Measurements from ENCODE around the gene KCNQ1OT1.
"Not testable (repeated sequence)": the region's sequence is repeated elsewhere in the genome, so short reads cannot be mapped to it uniquely, and the experiment has no call there.

The KCNQ1OT1 gene

DNA sequence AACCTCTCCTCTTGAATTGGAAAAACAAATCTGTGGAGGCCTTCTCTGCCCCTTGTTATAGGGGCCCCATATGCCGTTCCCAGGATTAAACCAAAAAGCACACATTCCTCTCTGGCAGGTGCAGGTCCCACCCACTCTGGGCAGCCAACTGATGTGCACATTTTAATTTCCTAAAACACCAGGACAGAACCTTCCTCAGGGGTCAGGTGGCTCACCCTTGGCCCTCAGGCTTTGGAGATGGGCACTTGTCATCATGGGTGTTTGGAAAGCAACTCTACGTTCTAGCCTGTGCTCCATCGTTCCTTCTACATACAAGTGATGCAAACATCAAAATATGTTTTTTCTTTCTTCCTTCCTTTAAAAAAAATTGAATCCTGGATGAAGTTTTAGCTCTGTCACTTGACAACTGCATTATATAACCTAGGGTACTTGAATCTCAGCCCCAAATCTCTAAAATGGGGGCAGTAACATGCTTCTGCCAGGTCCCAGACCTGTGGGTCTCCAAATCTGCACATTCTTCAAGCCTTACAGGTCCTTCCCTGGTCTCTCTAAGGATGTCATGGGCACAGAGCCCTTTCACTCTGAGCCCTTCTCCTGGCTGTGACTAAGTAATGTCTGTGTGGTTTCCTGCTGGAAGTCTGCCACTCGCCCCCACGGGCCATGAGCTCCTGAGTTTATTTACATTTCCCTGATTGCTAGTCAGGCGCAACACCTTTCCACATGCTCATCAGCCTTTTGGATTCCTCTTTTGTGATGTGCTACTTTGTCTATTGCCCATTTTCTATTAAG lies 43.8 kb downstream of the KCNQ1OT1 start:
- no peak for DNase-seq (ENCODE audit: insufficient read length, low spot score)
- no peak for FAIRE-seq

DNA sequence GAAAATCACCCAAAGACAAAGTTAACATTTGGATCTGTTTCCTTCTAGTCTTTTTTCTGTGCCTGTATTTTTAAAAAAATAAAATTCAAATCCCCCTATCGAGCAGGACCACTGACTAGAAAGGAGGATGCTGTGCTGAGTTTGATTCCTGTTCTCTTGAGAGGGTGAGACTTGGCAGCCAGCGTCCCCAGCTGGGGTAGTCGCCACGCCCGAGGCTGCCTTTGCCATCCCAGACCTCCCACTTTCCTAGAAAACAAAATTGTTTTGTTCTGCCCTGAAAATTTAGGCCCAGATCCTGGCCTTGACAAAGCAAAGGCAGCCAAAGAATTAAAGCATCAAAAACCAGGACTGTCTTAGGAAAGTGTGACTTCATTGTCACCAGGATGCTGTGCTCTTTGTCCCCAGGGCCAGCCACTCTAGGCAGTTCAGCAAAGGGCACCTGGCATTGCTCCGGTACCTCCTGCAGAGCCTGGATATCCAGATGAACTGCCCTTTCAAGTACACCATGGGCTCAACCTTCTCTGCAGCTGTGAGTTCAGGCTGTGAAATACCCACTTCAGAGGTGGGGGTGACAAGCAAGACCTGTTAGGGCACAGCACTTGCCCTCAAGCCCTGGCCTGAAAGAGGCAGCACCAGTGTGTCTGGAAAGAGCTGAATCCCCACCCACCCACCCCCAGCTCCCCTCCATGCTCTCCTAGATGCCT lies 44.6 kb downstream of the KCNQ1OT1 start:
- FAIRE-seq (no peak), DNase-seq (ENCODE audit: insufficient read length, low spot score) (no peak)

DNA sequence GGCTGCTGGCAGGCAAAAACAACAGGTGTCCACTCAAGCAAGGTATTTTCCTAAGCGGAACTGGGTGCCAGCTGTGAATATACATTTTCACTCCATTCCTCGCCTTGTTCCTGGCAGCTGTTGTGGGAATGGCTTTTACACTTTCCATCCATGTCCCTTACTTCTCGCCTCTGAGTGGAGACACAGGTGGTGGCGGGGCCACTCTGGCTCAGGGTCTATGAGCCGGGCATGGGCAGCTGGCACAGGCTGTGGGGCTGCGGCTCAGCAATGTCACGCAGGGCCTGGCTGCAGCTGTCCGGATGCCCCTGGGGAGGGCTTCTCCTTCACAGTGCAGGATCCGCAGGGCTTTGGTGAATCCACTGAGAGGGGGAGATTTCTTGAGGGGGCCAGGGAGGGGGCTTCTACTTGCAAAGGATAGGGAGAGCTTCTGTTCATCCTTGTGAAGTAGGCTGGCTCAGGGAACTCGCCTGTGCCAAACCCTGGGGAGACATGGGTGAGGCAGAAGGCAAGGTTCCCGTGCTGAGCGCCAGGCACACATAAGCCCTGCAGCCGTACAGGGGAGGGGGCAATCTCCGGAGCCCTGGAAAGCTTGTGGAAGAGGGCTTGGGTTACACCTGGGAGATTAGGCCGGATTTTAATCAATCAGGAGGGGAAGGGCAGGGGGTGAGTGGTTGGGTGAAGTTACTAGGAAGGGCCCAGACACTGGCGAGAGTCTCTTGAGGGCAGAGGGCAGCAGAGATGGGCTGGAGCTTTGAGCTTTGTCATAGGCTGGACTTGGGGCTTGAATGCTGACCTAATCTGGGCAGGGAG lies 45.7 kb downstream of the KCNQ1OT1 start:
- DNase-seq (ENCODE audit: insufficient read length, low spot score) = no peak
- no peak for FAIRE-seq

- FAIRE-seq = no peak
- no peak for DNase-seq (ENCODE audit: insufficient read length, low spot score)
These were observed 46.6 kb downstream of the KCNQ1OT1 start for GRCh38 chr11:2653198-2653551.

DNA sequence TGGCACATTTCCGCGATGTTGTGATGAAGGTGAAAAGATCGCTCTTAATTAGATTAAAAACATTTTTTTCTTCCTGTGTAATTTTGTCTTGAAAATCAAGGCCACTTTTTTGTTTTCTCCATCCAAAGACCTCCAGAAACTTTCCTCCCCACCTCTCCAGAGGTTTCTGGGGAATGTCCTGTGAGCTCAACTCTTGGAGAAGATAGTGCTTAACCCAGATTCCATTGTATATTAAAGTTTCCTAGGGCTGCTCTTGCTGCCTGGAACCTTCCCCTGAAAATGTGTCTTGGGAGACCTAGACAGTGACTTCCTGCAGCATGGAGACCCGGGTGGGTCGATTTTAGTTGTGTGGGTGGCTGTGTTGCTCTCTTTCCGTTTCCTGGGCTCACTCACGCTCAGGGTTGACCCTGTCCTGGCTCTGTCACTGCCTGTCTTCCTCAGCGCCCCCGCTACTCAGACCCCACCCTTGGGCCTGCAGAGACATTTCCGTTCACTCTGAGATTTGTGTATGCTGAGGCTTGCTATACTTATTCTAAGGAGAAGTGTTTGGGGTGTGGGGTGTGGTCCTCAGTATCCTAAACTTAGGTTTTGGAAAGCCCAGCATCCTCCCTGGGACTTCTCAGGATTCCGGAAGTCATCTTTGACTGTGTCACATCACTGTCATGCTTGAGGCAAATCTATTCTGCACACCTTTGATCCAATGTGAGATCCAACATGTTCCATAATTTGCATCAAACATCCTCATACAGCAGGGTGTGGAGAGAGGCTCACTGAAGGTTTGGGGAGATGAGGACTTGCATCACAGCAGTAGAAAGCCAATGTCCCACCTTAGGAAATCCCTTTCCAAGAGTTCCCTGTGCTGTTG lies 47.2 kb downstream of the KCNQ1OT1 start:
- no peak for DNase-seq (ENCODE audit: insufficient read length, low spot score)
- FAIRE-seq = no peak

- DNase-seq (ENCODE audit: insufficient read length, low spot score) (no peak), FAIRE-seq (no peak)
These were observed 47.9 kb downstream of the KCNQ1OT1 start for GRCh38 chr11:2651826-2652271.

DNA sequence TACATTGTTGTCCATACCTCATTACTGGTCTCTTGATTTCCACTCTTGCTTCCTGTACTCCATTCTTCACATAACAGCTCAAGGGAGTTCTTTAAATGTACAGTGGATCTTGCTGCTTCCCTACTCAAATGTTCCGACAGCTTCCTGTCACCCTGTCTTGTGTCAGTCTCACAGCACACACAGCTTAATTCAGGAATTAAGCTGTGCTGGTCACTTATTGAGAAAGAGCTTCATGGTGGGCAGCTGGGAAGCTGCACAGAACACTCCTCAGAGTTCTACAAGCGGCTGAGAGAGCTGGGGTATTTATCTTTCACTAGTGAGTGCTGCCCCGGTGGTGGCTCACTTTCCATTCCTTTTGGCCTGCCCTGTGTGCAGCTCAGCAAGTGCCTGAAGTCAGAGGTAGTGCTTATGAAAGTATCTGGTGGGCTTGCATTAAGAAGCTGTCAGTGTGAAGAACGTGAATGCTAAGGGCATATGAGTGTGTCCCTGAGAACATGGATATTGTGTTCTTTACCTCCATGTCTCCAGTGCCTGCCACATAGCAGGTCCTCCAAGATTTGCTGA lies 48.7 kb downstream of the KCNQ1OT1 start:
- DNase-seq (ENCODE audit: insufficient read length, low spot score) (no peak), FAIRE-seq (no peak)

GRCh38 chr11:2650343-2650867 lies 49.4 kb downstream of the KCNQ1OT1 start:
- FAIRE-seq (no peak), DNase-seq (ENCODE audit: insufficient read length, low spot score) (no peak)

GRCh38 chr11:2649848-2650247 lies 49.9 kb downstream of the KCNQ1OT1 start:
- FAIRE-seq (no peak), DNase-seq (ENCODE audit: insufficient read length, low spot score) (no peak)

GRCh38 chr11:2649400-2649799 lies 50.4 kb downstream of the KCNQ1OT1 start:
- no peak for FAIRE-seq
- DNase-seq (ENCODE audit: insufficient read length, low spot score) = no peak

GRCh38 chr11:2647953-2648352 lies 51.8 kb downstream of the KCNQ1OT1 start:
- FAIRE-seq = no peak
- DNase-seq (ENCODE audit: insufficient read length, low spot score) = no peak

DNA sequence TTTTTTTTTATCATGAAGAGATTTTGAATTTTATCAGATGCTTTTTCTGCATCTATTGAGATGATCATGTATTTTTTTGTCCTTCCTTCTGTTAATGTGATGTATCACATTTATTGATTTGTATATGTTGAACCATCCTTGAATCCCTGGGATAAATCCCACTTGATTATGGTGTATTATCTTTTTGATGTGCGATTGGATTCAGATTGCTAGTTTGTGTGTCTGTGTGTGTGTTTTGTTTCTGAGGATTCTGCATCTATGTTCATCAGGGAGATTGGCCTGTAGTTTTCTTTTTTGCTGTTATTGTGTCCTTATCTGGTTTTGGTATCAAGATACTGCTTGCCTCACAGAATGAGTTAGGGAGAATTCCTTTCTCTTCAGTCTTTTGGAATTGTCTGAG lies 52.6 kb downstream of the KCNQ1OT1 start:
- FAIRE-seq = no peak
- DNase-seq (ENCODE audit: insufficient read length, low spot score) = no peak

GRCh38 chr11:2645779-2646118 lies 54.0 kb downstream of the KCNQ1OT1 start:
- FAIRE-seq = no peak

GRCh38 chr11:2644844-2645778 lies 54.7 kb downstream of the KCNQ1OT1 start:
- DNase-seq (ENCODE audit: insufficient read length, low spot score) = no peak
- FAIRE-seq = no peak

More at GRCh38 chr11:2645779-2646118, 54.0 kb downstream of the KCNQ1OT1 start:
- DNase-seq (ENCODE audit: insufficient read length, low spot score) = no peak

GRCh38 chr11:2643746-2644145 lies 56.0 kb downstream of the KCNQ1OT1 start:
- DNase-seq (ENCODE audit: insufficient read length, low spot score) (no peak), FAIRE-seq (no peak)

DNA sequence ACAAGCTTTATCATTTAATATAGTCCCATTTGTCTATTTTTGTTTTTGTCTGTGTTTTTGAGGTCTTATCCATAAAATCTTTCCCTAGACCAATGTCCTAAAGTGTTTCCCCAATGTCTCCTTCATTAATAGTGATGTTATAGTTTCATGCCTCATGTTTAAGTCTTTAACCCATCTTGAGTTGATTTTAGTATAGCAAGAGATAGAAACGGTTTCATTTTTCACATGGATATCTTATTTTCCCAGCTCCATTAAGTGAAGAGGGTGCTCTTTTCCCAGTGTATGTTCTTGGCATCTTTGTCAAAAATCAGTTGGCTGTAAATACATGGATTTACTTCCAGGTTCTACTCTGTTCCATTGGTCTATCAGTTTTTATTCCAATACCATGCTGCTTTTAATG lies 58.2 kb downstream of the KCNQ1OT1 start:
- no peak for DNase-seq (ENCODE audit: insufficient read length, low spot score)
- FAIRE-seq = no peak

DNA sequence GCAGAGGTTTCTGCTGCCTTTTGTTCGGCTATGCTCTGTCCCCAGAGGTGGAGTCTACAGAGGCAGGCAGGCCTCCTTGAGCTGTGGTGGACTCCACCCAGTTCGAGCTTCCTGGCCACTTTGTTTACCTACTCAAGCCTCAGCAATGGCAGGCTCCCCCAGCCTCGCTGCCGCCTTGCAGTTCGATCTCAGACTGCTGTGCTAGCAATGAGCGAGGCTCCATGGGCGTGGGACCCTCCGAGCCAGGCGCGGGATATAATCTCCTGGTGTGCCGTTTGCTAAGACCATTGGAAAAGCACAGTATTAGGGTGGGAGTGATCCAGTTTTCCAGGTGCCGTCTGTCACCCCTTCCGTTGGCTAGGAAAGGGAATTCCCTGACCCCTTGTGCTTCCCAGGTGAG lies 60.0 kb downstream of the KCNQ1OT1 start:
- not testable (repeated sequence) for FAIRE-seq; DNase-seq (ENCODE audit: insufficient read length, low spot score)

DNA sequence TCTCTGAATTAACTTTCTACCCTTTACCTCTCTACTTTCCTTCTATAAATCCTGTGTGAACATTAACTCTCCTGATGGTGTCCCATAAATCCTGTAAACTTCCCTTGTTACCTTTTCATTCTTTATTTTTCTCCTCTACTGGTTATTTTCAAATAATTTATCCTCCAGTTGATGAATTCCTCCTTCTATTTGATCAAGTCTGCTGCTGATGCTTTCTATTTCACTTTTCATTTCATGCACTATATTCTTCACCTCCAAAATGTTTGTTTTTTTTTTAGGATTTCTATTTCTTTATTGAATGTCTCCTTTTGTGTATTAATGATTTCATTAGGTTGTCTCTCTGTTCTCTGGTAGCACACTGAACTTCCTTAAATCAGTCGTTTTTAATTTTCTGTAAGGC lies 68.6 kb downstream of the KCNQ1OT1 start:
- FAIRE-seq = no peak
- no peak for DNase-seq (ENCODE audit: insufficient read length, low spot score)

DNA sequence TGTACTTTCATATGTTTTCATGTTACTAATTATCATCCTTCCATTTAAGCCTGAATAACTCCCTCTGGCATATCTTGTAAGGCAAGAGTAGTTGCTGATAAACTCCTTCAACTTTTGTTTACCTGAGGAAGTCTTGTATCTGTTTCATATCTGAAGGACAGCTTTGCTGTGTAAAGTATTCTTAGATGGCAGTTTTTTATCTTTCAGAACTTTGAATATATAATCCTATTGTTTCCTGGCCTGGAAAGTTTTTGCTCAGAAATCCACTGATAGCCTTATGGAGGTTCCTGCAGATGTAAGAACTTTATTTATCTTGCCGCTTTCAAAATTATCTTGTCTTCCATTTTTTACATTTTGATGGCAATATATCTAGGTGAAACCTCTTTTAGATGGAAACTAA lies 69.1 kb downstream of the KCNQ1OT1 start:
- FAIRE-seq (no peak), DNase-seq (ENCODE audit: insufficient read length, low spot score) (no peak)
